ENCODE results near the gene USP44. TPM values are rescaled to one million over a fixed set of nuclear protein-coding genes. Genes with fewer than 3 reads are reported as not detected.

The USP44 gene
- 243 and 248 TPM in 2 replicates for total RNA-seq (2014; rRNA removed; shearing (Covaris generic))
- polyA plus RNA-seq (2016; fragmentation: Nextera tagmentation; extraction: Ambion mirVana) = 193 and 235 TPM in 2 replicates
- long read RNA-seq, full-length matches to known transcripts = 26 of 111 reads
- long read RNA-seq, partial matches to known transcripts = 69 of 111 reads
- long read RNA-seq, other reads (novel, unspliced or antisense) = 16 of 111 reads

GRCh38 chr12:95551305-95551704 lies at the start of gene USP44:
USP44 (minus strand) TSS chr12:95551476; CDS start chr12:95534256, 17,220 bp downstream.
- Mint-ChIP-seq H3K27me3 (ENCODE audit: insufficient read depth, low read depth, poor library complexity) (peaks cover 26% of the 10 kb centered on the region), H3K4me1 (peaks cover 41% of the 10 kb centered on the region), H3K4me3 (peak within 1 kb of the TSS; percentile 100), H3K27ac (peak within 1 kb of the TSS; percentile 98), H3K36me3 (ENCODE audit: low read depth) (peaks cover 47% of the 10 kb centered on the region), H3K9me3 (peaks cover 11% of the 10 kb centered on the region; the same call in 2 of the 3 replicates)
- ATAC-seq (peak; percentile 68), DNase-seq (ENCODE audit: low spot score) (peak; percentile 95)
- Histone ChIP-seq H2AFZ (no peak within 1 kb of the TSS), H3K9me2 (ENCODE audit: insufficient read depth) (no peaks in the 10 kb centered on the region), H3F3A (replicated peaks; ENCODE audit: low read depth) (peaks cover 7% of the 10 kb centered on the region; the same call in 1 of the 2 replicates), H3K36me3 (ENCODE audit: insufficient read depth) (no peaks in the 10 kb centered on the region), H3K27ac (ENCODE audit: low read depth) (peak within 1 kb of the TSS; percentile 96), H3K4me2 (peak within 1 kb of the TSS; percentile 87), H4K20me1 (replicated peaks; ENCODE audit: insufficient read depth) (no peaks in the 10 kb centered on the region), H3K27me3 (ENCODE audit: insufficient read depth) (no peaks in the 10 kb centered on the region), H3K4me1 (ENCODE audit: insufficient read depth) (peaks cover 37% of the 10 kb centered on the region), H3K79me2 (replicated peaks; ENCODE audit: insufficient read depth) (peaks cover 87% of the 10 kb centered on the region), H3K4me3 (peak within 1 kb of the TSS; percentile 84)
- TF ChIP-seq NANOG (IDR thresholded peaks at IDR 0.05; ENCODE audit: borderline replicate concordance) = peak; percentile 63
- peak; percentile 70 for TF ChIP-seq CREB1 (CRISPR knock-in tag; IDR thresholded peaks at IDR 0.05; ENCODE audit: low read depth)
- TF ChIP-seq REST (IDR thresholded peaks at IDR 0.05; ENCODE audit: unreplicated experiment) = no peak
- TF ChIP-seq CTCF (conservative IDR thresholded peaks at IDR 0.05; ENCODE audit: low read depth in 2 of 2) = no peak
- TF ChIP-seq EZH2phosphoT487 (IDR thresholded peaks at IDR 0.05; ENCODE audit: unreplicated experiment) = no peak
- no peak for TF ChIP-seq EZH2 (IDR thresholded peaks at IDR 0.05; ENCODE audit: low read depth, unreplicated experiment)
- TF ChIP-seq ETS1 (IDR thresholded peaks at IDR 0.05) = peak; percentile 47; the same call in 1 of the 2 replicates
- TF ChIP-seq JUNB (IDR thresholded peaks at IDR 0.05; ENCODE audit: unreplicated experiment) = no peak
- TF ChIP-seq ZNF331 (CRISPR knock-in tag; IDR thresholded peaks at IDR 0.05; ENCODE audit: low read depth) = no peak
- TF ChIP-seq ZNF114 (CRISPR knock-in tag; IDR thresholded peaks at IDR 0.05) = no peak
- TF ChIP-seq STAT1 (IDR thresholded peaks at IDR 0.05; ENCODE audit: unreplicated experiment) = no peak
- TF ChIP-seq POLR2AphosphoS5 (IDR thresholded peaks at IDR 0.05; ENCODE audit: low read depth) = peak; percentile 62
- TF ChIP-seq ZNF462 (CRISPR knock-in tag; IDR thresholded peaks at IDR 0.05) = peak; percentile 83

Measured in GM23338 (cell line).